IPS DF 6.9 (cell line): ENCODE data around the gene KHK.

Source experiments
- DNase-seq: peaks from one replicate; pipeline ENCODE4 v3.0.0-alpha.2; 2013; ENCODE audit warnings: low read depth, low spot score
- H3K27ac ChIP-seq: one replicate; pipeline ENCODE4 v1.5.1; 2013; ENCODE audit warnings: low read length, control low read depth
- H3K27me3 ChIP-seq: 2 replicates; pipeline ENCODE4 v1.6.1; 2013; ENCODE audit warnings: mild to moderate bottlenecking, low read length; ENCODE audit not compliant: control insufficient read depth, insufficient read depth
- H3K36me3 ChIP-seq: 2 replicates; pipeline ENCODE4 v1.6.1; 2013; ENCODE audit warnings: low read length; ENCODE audit not compliant: control insufficient read depth, insufficient read depth
- H3K4me1 ChIP-seq: 2 replicates; pipeline ENCODE4 v1.6.1; 2013; ENCODE audit warnings: low read length; ENCODE audit not compliant: control insufficient read depth, insufficient read depth
- H3K4me3 ChIP-seq: 2 replicates; pipeline ENCODE4 v1.5.1; 2013; ENCODE audit warnings: mild to moderate bottlenecking, low read length
- H3K9me3 ChIP-seq: 2 replicates; pipeline ENCODE4 v1.6.1; 2013; ENCODE audit warnings: low read length, inconsistent platforms; ENCODE audit not compliant: control insufficient read depth, insufficient read depth
- WGBS: extraction: QIAGEN DNeasy Blood & Tissue Kit; methylation state at CpG from one replicate; pipeline ENCODE4 v1.1.7; 2013; ENCODE audit warnings: mixed read lengths, missing lambda C conversion rate; ENCODE audit not compliant: insufficient read length, insufficient coverage; 5-methylcytosine and 5-hydroxymethylcytosine counted together

The KHK gene

DNA sequence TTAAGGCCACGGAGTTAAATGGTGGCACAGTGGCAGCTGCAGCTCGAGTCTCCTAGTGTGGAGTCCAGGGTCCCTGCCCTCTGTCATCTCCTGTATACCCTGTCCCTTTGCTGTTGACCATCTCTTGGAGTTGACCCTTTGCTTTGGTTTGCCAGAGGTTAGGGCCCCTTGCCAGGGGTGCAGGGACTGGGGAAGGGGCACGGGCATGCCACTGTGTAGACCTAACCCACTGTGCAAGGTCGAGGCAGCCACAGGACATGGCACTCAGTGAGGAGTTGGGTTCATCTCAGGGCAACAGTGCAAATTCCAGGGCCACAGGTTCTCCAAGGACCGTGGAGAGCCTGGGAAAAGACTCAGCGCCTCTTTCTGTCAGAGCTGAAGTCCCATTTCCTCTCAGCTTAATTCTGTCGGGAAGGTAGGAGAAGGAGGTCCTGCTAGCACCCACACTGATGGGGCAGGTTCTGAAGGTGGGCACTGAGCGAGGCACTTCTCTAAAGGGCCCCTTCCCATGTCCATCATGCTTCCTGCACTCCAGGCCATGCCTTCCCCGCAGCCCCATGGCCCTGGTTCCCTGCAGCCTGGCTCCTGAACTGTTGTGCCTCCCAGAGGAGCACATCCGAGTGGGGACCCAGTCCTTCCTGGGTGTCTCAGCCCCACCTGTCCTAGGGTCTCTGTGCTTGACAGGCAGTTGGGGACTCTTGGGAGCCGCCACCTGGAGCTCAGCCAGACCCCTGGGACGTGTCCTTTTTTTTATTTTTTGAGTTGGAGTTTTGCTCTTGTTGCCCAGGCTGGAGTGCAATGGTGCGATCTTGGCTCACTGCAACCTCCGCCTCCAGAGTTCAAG, 2.8 kb downstream of the KHK start:
- no CpG with 5 or more reads among the region's 14 CpGs for WGBS

DNA sequence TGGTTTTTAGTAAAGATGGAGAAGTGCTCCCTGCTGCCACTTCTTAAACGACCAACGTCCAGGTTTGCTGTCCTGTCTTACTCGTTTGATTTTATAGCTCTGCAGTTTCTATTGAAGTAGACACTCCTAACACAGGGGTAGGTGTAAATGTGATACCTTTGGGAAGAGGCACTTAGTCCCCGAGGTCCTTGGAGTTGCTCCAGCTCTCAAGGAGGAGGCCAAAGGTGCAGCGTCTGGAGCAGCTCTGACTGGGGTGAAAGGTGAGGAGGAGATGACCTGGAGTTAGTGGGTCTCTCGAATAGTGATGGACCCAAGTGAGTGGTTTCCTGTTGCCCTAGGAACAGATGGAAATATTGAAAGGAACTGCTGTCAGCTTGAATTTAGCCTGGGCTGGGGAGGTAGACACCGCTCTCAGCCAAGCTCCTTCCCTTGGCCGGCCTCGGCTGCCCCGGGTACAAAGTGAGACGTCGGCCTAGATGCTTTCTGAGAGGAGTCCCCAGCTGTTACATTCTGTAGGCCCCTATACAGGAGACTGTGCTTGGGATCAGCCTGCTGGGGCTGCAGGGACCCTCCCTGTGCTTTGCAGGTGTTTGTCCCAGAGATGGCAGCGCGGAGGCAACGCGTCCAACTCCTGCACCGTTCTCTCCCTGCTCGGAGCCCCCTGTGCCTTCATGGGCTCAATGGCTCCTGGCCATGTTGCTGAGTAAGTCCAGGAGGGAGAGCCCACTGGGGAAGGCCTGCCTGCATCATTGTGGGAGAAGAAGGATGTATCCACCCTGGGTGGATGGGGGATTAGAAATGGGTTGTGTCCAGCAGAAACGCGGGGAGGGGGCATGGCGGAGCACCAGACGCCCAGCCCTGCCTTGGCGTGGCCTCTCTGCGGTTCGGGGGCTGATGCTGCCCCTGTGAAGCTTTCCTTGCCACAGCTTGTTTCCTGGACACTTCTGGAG, 5.4 kb downstream of the KHK start:
- Histone ChIP-seq H3K27me3 (no peaks in the 10 kb centered on the region), H3K9me3 (no peaks in the 10 kb centered on the region), H3K4me3 (no peak overlapping the region), H3K36me3 (no peaks in the 10 kb centered on the region), H3K4me1 (no peaks in the 10 kb centered on the region), H3K27ac (no peak overlapping the region)
- no peak for DNase-seq
- WGBS, result no CpG with 5 or more reads among the region's 25 CpGs

More for the DNA sequence above, 2.8 kb downstream of the KHK start:
- H3K9me3 ChIP-seq, result no peaks in the 10 kb centered on the region
- H3K27ac ChIP-seq, result no peak overlapping the region
- no peak overlapping the region for H3K4me3 ChIP-seq
- no peak for DNase-seq
- H3K36me3 ChIP-seq, result no peaks in the 10 kb centered on the region
- H3K27me3 ChIP-seq, result no peaks in the 10 kb centered on the region
- H3K4me1 ChIP-seq, result no peaks in the 10 kb centered on the region

DNA sequence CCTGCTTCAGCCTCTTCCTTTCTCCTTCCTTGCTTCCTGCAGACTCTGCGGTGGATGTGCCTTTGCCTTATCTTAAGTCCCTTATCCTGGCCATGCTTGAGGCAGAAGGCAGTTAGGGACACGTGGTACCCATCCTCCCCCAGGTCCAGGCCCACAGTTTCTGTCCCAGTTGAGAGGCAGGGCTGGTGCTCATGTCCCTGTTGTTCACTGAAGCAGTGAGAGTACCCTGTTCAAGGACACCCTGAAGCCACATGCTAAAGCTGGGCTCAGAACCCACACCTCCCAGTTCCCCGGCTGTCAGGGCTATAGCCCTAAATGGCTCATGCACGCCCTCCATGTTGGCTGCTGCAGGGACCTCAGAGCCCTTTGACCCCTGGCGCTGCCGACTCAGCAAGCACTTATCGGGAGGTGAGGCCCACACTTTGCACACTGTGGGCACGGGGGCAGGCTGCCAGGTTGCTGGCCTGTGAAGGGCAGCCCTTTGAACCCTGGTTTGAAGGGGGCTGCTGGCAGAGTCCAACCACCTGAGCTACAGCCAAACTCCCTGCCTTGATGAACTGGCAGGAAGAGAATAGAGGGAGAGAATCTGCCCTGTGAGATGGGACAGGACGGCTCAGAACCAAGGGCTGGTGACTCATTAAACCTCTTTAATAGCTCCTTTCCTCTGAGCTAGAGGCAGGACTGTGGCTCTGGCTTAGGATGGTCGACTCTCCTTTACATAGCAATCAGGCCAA, 6.3 kb downstream of the KHK start:
- Histone ChIP-seq H3K36me3 (no peaks in the 10 kb centered on the region), H3K4me3 (no peak overlapping the region), H3K4me1 (no peaks in the 10 kb centered on the region), H3K27me3 (no peaks in the 10 kb centered on the region), H3K27ac (no peak overlapping the region), H3K9me3 (no peaks in the 10 kb centered on the region)
- no CpG with 5 or more reads among the region's 10 CpGs for WGBS
- DNase-seq, result no peak

DNA sequence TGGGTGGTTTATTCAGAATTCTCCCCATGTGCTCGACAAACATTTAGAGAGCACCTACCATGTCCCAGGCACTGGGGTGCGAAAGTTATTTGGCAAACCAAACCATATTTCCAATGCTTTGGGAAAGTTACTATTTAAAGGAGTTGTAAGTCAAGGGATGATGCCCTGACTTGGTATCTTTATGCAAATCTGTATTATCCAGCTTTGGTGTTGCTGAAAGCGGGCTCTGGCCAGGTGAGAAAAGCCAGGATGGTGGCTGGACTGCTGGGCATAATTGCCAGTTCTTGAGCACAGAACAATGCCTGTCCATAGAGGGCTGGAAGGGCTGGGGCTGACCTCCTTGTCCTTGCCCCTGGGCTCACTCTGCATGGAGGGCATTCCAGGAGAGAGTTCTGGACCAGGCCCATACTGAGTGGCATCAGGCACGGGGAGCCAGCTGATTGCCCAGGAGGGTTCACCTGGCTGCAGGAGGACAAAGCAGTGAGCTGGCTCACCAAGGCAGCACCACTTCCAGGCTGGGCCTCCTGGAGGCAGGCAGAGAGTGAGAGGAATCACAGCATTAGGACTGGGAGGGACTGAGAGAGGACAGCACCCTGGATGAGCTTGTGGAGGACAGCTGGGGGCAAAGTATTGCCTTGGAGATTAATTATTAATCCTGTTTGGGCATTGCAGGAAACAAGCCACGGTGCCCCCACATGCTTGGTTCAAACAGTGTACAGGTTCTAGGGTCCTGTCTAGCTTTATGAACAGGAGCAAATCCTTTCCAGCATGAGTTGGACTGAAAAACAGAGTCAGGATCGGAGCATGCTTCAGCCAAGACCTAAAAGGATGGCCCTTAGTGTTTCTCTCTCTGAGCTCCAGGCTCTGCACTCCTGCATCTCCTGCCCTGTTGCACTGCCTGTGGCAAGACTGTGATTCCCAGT, 7.1 kb downstream of the KHK start:
- Histone ChIP-seq H3K4me3 (no peak overlapping the region), H3K27ac (no peak overlapping the region), H3K9me3 (no peaks in the 10 kb centered on the region), H3K27me3 (no peaks in the 10 kb centered on the region), H3K36me3 (no peaks in the 10 kb centered on the region), H3K4me1 (no peaks in the 10 kb centered on the region)
- no peak for DNase-seq
- WGBS, result no CpG with 5 or more reads among the region's 6 CpGs

DNA sequence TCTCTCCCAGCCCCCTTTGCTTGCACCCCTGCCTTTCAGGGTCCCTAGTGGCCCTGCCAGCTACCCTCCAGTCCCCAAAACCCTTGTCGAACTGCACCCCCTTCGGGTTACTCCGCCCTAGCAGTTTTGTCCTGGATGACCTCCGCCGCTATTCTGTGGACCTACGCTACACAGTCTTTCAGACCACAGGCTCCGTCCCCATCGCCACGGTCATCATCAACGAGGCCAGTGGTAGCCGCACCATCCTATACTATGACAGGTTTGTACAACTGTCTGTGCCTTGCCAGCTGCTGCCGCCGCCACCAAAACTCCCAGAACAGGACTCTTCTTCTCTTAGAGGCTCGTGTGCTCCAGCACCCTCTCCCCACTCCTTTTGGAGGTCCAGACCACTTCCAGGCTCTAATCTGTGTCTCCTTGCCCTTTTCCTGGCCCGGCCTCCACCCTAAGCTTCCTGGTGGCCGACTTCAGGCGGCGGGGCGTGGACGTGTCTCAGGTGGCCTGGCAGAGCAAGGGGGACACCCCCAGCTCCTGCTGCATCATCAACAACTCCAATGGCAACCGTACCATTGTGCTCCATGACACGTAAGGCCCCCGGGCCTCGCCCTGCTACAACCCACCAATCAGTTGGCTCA, 7.9 kb downstream of the KHK start:
- Histone ChIP-seq H3K9me3 (no peaks in the 10 kb centered on the region), H3K36me3 (no peaks in the 10 kb centered on the region), H3K4me3 (no peak overlapping the region), H3K27ac (no peak overlapping the region), H3K4me1 (no peaks in the 10 kb centered on the region), H3K27me3 (no peaks in the 10 kb centered on the region)
- DNase-seq, result no peak
- no CpG with 5 or more reads among the region's 24 CpGs for WGBS

DNA sequence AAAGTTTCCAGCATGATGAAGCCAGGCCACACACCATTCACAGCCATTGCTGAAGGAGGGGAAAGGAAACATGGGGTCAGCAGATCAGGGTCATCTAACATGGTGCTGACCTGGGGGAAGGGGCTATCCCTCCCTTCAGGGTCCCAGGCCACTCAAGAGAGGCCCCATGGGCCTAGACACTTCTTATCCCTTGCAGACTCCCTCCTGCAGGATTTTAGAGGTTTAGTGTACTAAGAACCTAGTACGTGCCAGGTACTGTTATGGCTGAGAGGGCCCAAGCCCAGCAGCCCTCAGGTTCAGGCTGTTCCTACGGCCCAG, 8.8 kb downstream of the KHK start:
- no peaks in the 10 kb centered on the region for H3K4me1 ChIP-seq
- no CpG with 5 or more reads among the region's 2 CpGs for WGBS
- H3K27ac ChIP-seq, result no peak overlapping the region
- no peaks in the 10 kb centered on the region for H3K36me3 ChIP-seq
- no peaks in the 10 kb centered on the region for H3K27me3 ChIP-seq
- H3K9me3 ChIP-seq, result no peaks in the 10 kb centered on the region
- H3K4me3 ChIP-seq, result no peak overlapping the region
- no peak for DNase-seq

DNA sequence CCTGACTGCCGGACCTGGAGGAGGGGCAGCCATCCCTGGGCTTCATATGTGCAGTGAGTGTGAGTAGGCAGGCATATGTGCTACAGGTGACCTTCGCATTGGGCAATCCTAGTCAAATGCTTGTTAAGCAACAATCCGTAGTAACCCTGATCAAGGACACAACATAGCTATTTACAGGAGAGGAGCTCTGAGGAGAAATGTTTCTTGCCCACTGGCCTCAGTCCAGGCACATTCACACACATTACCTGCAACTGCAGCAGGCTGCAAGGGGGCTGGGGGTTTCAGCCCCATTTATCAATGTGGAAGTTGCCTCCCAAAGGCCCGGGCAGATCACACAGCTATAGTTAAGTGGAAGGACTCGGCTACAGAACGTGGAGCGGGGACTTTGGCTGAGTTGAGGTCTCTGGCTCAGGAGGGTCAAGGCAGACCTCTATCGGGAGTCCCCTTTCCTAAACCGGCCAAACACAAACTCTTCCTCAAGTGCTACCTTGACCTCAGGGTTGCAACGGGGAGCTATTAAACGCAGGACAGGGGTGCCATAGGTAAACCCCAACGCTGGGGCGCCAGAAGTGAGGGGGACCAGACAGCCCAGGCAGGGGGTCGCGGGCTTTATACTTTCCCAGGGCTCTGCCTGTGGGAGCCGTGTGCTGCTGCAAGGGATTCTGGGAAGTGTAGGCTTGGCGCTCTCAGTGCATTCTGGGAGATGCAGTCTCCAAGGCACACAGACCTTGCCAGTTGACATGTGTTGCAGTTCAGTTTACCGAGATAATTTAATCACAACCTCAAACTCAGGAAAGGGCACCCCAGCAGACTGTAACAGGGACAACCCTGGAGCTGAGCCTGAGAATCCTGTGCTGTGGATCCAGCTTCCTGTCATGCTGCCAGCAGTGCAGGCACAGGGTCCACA, 9.4 kb downstream of the KHK start:
- Histone ChIP-seq H3K9me3 (no peaks in the 10 kb centered on the region), H3K4me1 (no peaks in the 10 kb centered on the region), H3K36me3 (no peaks in the 10 kb centered on the region), H3K4me3 (no peak overlapping the region), H3K27me3 (no peaks in the 10 kb centered on the region), H3K27ac (no peak overlapping the region)
- WGBS, result no CpG with 5 or more reads among the region's 18 CpGs
- DNase-seq, result no peak

DNA sequence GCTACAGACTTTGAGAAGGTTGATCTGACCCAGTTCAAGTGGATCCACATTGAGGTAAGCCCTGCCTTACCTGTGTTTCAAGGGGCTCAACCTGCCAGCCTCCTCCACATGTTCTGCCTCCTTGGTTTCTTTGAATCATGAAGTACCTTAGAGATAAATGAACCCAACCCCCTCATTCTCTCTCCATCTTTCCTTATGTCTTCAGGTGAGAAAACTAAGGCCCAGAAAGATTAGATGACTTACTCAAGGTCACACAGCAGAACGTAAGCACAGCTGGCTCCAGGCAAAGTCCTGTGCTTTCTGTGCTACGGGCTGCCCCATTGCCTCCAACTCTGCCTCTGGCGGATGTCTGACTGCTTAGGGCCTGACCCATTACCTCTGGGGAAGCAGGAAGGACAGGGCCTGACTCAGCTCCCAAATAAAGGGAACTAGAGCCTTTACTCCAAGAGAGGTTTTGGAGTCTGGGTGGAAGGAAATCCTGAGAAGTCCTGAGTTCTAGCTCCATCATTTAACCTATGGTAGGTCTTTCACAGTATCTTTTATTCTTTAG, 10.3 kb downstream of the KHK start:
- no peak for DNase-seq
- Histone ChIP-seq H3K4me3 (no peak overlapping the region), H3K4me1 (no peaks in the 10 kb centered on the region), H3K9me3 (no peaks in the 10 kb centered on the region), H3K36me3 (no peaks in the 10 kb centered on the region), H3K27ac (no peak overlapping the region), H3K27me3 (no peaks in the 10 kb centered on the region)
- WGBS, result no CpG with 5 or more reads among the region's 3 CpGs
